LoVo (cell line): ENCODE measurements around the gene PBOV1.

Source experiments
- DNase-seq: peaks from one replicate; pipeline ENCODE4 v3.0.0-alpha.2; 2016; ENCODE audit warnings: low spot score

Gene PBOV1

DNA sequence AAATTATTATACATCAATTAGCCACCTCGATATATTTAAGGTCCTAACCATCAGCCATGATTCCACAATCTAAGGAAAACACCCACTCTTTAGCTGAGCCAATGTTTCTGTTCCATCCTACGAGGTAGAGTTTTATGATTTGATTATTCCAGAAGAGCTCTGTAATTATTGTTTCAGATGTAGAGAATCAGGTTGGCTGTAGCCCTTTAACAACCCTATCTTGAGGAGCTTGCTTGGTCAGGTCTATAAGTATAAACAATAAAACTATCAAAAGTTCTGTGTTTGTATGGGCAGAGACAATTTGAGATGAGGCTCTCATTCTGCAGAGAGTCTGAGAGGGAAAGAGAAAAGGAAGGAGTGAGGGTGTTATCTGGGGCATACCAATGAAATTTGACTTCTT lies at the start of gene PBOV1:
PBOV1 (minus strand) TSS at position 43 of the 400 bp plus-strand sequence. CDS start 96 bp downstream, outside the sequence.
- DNase-seq: no peak

DNA sequence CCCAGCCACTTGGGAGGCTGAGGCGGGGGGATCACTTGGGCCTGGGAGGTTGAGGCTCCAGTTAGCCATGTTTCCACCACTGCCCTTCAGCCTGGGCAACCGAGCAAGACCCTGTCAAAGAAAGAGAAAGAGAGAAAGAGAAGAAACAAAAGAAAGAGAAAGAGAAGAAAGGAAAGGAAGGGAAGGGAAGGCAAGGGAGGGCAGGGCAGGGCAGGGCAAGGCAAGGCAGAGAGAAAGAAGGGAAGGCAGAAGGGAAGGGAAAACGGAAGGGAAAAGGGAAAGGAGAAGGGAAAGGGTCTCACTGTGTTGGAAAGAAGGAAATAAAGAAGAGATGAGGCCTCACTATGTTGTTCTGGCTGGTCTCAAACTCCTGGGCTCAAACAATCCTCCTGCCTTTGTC lies 47.8 kb upstream of the PBOV1 start:
- DNase-seq: no peak

DNA sequence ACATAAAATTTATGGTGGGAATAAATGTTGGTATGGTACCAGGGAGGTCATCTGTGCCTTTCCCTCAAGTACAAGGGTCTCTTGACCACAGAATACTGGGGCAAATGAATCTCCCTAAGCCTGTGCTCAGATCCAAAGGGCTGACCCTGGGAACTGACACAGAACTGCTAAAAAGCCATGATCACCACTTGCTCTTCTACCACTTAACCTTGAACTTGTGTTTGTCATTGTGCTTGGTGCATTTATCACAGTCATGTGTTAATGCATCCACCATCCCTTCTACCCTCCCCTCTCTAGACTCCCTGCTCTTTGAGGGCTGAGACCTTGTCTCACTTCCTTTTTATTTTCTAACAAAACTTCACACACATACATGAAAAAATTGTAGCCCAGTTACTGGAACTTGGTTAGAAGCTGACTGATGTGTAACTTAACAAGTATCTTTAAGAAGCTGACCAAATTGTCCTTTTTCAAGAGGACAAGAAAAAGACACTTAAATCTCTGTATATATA lies 46.1 kb upstream of the PBOV1 start:
- no peak for DNase-seq

DNA sequence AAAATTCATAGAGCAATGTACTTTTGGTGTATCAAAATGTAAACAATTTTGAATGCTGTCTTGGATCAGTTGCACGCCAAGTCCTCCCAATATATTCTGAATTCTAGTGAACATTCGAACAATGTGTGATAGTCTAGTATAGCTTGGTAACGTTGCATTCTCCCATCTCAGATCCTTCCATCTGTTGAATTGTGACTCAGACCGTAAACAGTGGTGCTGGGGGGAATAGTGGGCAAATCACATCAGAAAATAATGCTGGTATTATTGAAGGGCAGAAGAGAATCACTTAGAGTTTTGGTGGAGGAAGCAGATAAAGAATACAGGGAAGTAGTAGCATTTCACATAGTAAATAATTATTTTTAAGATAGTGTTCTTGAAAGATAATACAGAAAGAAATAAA lies 45.7 kb upstream of the PBOV1 start:
- no peak for DNase-seq

DNA sequence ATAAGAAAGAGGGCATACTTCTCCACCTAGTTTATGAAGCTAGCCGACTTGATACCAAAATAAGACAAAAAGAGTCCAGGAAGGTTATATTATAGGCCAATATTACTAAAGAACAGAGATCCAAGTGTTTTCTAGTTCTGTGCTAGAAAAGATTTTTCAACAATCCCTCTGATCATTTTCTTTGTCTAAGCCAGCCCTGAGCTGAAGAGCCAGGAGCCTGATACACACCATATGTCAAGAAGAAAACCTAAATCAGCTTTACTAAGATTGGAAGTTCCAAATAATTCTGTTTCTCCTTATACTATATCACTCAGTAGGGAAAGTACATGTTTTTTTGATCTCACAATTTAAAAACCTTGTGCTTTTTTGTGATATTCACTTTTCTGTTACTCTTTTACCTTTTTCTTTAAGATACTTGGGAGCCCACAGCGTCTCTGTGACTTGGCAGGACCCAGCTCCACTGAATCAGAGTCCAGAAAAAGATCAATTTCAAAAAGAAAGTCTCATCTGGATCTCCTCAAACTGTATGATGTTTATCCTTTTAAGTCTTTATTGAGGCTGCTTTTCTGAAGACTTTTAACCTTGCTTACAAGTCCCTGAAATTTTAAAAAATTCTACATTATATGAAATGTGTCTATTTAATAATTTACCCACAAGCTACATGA lies 43.0 kb upstream of the PBOV1 start:
- no peak for DNase-seq

DNA sequence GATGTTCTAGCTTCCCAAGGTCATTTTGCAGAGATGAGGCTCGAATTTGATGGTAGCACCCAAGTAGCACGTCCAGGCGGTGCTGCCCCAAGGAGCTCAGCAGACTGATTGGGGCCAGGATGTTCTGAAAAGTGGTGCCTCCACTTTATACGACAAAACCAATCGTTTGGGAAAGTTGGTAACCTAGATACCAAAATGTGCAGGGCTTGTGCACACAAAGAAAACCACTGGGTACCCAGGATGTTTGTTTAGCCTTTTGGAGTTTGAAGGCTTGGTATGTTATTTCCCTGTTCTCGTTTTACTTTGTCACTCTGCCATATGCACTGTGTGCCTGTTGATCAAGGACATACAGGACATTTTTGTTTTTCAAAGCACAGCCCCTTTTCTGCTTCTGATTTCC lies 40.7 kb upstream of the PBOV1 start:
- DNase-seq: no peak

DNA sequence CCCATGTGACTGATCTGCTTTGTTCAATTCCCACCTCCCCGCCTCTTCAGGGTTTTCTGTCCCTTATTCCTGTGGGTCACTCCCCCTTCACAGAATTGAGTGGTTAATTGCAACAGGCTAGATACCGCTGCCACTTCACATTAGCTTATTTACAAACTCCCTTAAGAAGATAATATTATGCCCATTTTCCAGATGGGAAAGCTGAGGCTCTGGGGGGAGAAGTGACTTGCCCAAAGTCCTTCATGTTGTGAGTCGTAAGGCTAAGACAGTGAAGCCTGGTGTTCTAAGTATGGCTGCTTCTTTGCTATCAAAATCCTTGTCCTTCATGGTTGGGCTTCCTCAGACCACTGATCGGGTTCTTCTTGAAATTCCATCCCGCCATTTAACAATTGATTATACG lies 39.9 kb upstream of the PBOV1 start:
- DNase-seq: no peak

DNA sequence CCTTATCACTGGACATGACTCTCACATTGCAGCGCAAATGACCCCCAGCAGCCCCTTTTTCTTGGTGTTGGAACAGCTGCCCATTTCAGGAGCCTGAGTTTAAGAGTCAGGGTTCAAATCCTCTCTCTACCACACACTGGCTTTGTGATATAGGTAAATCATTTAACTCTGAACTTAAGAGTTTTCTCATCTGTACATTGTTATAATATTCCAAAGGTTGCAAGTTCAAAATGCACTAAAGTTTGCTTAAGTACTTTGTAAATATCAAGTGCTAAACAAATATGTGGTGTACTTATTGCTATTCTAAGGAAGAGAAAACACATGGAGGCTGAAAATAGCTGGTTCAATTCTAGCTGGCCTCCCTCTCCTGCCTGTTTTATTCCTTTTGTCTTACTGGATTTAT lies 39.3 kb upstream of the PBOV1 start:
- no peak for DNase-seq

DNA sequence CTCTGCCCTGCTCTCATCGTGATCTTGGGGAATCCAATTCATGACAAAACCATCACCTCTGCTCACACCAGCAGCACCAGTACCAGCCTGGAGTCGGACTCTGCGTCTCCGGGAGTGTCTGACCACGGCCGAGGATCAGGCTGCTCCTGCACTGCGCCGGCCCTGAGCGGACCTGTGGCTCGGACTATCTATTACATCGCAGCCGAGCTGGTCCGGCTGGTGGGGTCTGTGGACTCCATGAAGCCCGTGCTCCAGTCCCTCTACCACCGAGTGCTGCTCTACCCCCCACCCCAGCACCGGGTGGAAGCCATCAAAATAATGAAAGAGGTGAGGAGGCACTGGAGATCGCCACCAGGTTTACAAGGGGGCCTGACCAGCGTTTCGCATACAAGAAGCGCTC lies 37.2 kb upstream of the PBOV1 start:
- DNase-seq: no peak

DNA sequence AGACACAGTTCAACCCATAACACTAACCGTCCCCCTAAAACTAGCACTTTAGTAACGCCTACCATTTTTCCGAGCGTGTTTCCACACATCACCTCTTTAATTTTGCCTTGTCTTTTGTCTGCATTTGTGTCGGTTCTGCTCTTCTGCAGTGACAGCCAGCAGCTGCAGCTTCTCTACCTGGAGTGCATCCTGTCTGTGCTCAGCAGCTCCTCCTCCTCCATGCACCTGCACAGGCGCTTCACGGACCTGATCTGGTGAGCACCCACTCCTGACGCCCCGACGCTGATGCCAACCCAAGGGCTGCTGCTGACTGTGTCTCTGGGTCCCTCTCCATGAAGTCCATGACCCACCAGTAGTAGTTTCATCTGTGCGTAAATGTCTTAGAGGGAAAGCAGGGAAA lies 35.4 kb upstream of the PBOV1 start:
- DNase-seq: no peak

DNA sequence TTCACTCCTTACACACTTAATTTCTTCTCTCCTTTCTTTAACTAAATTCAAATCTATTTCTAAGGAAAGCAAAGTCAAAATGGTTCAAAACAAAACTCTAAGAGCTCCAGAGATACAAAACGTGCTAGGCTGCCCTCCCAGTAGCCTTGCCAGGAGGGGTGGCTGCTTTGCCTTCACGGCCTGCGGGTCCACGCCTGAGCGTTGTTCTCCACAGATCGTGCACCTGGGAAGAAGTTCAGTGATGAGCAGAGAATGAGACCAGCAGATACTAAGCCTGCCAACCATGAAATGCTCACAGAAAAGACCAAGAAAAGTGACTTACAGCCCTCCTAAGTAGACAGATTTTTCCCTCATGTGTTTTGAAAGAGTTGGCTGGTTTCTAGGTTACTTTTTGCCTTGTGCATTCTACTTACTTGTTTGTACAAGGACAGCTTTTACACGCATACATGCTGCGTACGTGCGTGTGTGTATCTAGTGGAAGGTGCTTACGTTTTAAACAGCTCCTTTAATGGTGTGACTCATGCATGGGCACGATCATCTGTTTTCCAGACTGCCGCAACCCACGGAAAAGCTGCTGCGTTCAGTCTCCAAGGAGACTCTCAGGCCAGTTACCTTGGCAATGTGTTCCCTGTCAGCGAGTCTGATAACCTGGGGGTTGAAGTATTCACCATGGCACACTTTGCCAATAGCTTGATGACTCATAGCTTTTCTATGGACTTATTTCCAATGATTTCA lies 32.4 kb upstream of the PBOV1 start:
- no peak for DNase-seq

DNA sequence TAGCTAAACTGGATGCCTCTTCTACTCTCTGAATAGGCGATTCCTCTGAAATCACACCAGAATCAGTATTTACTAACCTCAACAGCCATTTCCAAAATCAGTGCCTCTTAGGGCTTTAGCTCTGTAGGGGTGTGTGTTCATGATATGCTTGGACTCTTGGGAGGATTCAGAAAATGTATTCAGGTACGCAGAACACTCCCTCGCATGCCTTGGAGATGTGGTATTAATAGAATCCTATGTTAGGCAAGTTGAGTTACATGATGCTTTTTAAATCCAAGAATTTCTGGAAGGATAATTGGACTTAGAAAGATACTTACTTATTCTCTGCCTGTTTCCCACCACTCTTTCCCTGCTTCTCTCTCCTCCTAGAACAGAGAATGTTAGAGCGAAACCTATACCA lies 31.8 kb upstream of the PBOV1 start:
- no peak for DNase-seq

DNA sequence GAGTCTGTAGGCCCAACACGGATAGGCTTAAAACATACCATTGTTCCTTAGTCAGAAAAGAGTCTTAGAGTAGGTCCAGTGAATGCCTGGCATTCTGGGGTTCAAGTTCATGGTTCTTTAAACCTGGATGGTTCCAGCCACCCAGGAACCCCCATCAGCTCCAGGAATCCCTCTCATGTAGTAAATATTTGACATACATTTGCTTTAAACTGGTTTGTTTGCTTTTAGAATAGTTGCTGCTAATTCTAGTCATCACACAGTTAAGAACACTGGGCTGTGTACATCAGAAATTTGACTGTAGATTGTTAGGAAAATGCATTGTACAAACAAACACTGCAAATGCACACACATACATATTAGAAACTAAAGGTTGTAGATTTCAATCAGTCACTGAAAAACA lies 30.6 kb upstream of the PBOV1 start:
- no peak for DNase-seq

DNA sequence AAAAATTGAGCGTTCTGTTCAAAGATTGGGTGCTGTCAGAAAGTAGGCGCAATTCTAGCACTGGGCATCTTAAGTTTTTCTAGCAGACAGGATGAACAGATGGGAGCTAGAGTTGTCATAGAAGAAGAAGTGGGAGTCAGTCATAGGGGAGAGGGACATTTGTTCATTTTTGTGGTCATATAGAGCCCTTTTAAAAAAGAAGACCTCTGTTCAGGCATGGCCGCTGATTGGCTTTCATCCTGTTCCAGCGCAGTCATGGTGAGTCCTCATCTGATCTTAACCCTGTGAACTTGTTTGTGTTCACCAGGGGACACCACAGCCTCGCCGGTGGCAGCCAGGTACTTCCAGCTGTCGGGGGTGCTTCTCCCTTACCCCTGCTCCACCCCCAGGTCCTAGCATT lies 29.7 kb upstream of the PBOV1 start:
- DNase-seq: no peak

DNA sequence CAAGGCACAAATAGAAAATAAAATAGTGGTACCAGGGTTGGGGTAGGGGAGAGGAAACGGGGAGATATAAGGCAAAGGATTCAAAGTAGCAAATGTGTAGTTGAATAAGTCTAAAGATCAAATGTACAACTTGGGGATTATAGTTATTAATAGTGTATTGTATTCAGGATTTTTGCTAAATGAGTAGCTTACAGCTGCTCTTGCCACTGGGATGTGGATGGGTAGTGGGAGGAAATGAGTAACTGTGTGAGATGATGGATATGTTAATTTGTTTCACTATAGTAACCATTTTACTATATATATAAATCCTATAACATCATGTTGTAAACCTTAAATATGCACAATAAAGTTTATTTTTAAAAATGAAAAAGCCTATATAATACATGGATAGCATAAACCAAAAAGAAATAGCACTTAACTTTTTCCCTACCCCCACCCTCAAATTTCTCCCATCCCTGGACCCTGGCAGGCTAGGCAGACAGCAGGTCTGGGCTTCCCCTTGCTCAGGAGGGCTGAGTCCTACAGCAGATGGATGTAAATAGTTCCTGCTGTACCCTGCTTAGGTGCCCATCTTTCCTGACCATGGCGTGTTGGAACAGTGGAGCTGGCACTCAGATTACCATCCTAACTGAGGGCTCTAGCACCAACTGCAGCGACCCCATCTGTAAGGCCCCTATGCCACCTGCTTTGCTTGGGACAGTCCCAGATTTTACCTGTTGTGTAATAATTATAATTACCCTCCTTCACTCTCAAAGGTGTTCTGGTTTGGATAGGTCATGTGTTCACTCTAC lies 28.6 kb upstream of the PBOV1 start:
- DNase-seq: no peak

DNA sequence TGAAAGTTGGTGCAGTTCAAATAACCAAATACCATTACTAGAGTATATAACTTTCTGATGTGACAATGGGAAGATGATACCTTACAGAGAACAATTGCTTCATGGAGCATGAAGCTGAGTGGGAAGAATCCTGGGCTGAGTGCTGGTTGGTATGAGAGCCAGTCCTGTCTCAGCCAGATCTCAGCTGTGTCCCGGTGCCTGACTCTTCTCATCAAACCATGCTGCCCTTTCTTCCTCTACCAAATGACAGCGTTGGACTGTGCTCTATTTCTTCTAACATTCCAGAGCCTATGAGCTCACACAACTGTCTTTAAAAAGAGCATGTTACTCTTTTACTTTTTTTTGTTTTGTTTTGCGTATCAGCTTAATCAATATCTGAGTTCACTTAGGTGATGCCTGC lies 27.5 kb upstream of the PBOV1 start:
- no peak for DNase-seq

DNA sequence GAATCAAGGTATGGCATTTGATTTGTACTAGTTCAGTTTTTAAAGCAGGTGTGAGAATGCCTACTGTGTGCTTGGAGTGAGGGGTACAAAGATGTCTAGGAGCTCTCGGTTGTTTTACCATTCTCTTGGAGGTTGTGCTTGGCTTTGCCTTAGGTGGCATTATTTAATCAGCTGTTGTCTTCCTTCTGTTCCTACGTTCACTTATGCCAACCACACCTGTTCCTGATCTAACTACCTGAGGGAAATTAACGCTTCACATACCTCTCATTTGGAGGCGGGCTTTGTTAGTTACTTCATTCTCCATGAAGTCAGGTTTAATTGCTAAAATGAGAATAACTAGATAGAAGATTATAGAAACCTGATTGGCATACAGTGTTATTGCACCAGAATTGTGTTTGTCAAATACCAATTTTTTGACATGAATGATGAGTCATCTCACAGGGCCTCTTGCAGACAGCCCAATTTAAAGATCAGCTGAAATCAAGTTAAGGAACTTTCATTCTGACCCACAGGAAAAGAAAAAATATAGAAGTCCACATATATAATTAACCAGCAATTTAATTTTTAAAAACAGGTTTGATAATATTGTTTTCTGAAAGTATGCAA lies 24.8 kb upstream of the PBOV1 start:
- no peak for DNase-seq

DNA sequence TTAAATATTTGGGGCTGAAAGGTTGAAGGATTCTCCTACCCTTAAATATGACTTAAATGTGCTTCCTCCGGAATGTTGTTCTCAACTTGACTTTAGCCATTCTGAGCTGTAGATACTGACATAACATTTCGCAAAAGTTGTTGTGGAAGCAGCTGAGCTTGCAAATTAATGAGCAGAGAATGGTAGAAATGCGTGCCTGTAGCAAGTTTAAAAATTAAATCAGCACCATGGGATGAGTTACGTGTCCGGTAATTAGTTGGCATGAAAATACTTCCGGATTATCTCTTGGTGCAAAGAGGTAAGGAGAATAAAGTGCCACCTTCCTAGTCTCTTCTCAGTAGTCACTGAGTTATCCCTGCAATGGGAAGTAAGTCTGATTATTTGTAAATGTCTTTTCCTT lies 23.6 kb upstream of the PBOV1 start:
- DNase-seq: no peak

DNA sequence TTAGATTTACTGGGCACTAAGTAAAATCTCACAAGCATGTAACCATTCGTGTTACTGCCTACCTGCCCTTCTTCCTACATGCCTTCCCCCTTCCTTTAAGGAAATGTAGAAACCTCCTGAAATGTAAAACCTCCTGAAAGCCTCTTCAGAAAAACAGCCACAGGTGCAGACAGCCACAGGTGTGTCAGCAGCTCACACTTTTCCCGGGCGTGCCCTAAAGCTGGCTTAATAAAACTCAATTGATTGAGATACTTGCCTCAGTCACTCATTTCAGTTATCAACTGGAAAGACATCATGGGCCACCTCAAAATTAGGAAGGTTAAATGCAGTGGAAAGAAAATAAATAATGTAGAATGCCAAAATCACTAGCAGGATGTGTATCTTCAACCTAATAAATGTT lies 23.1 kb upstream of the PBOV1 start:
- DNase-seq: no peak

DNA sequence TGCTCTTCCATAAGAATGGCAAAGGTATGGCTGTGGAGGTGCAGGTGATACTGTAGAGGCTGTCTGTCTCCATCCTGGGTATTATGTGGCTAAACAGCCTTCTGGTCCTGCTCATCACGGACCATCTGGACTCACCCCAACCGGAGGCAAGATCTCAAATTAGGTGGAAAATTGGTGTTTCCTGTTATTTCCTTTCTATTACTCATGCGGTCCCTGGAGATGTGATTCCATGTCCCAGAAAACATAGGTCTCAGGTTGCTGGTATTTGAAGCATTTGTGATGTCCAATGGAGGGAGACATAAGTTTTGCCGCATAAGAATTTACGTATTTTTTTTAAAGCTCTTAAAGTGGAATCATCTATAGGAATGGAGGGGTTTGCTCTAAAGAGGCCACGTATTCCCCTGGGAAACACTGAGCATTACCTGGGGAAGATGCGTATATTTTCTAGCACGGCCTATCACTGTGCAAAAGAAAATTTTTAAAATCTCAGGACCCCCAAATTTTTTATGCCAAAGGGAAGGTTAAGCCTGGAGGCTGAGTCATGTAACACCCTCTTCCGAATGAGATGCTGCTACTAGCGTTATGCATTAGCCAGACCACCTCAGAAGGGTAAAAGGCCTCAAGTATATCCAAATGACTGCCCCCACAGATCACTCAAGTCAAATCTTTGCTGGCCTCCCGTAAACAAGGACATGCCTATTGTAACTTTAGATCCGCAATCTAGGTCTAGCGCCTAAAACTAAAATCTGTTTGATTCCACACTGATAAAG lies 22.4 kb upstream of the PBOV1 start:
- DNase-seq: no peak

DNA sequence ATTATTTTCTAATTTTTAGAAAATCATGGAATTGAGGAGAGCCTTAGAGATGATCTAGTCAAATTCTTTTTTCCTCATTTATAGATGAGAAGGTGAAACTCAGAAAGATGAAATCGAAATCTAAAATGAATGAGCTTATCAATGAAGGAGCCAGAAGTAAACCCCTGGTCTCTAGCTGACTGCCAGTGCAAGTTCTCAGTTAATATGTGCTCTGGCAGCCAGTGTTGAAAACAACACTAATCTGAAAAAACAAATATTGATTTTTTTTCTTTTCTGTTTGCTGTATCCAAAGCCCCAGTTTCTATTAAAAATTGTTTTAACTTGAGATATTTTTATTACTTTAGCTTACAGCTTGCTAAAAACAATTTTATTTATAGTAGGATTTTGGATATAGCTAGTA lies 21.5 kb upstream of the PBOV1 start:
- DNase-seq: no peak

DNA sequence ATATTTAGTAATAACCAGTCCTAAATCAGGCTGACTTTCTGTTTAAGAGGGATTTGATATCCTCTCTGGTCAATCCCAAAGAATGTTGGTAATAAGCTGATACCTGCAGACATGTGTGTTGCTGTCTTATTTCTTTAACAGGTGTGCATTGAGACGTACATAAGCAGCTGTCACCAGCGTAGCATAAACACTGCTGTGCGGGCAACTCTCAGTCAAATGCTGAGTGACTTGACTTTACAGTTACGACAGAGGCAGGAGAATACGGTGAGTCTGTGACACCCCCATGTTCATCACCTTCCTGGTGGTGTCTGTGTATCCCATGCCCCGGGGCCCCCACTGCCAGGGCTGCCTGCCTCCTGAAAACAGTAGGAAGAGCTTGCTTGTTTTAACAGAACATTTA lies 20.1 kb upstream of the PBOV1 start:
- no peak for DNase-seq
